ENCODE results near the gene PRSS48. TPM values are rescaled to one million over a fixed set of nuclear protein-coding genes. Genes with fewer than 3 reads are reported as not detected.
A peak's percentile ranks its signal among the peaks of the same experiment; 100 is the strongest.
"Not testable (repeated sequence)": the region's sequence is repeated elsewhere in the genome, so short reads cannot be mapped to it uniquely, and the experiment has no call there.

PRSS48 gene
- total and polyA plus RNA-seq, 11 donors, result not detected

GRCh38 chr4:151228189-151229119, 48.5 kb upstream of the PRSS48 start:
- 72 to 78% (median 77%) methylated on average over 6 of the region's 6 CpGs for WGBS, 4 donors
- intact Hi-C loops (cut with DNase I), result no loop called here

GRCh38 chr4:151231915-151232595, 44.9 kb upstream of the PRSS48 start:
- Histone ChIP-seq H3K27ac (peak overlapping the region in 4 of 12 donors; percentile 2 to 37 (median 9)), H3K36me3 (no peaks in the 10 kb centered on the region), H3K4me3 (no peak overlapping the region), H3K27me3 (no peaks in the 10 kb centered on the region), H3K9me3 (peaks cover 0 to 4% (median 0%) of the 10 kb centered on the region in 12 donors), H3K4me1 (peaks cover 0 to 41% (median 16%) of the 10 kb centered on the region in 12 donors)
- 83 to 85% (median 83%) methylated on average over 7 of the region's 7 CpGs for WGBS, 4 donors
- intact Hi-C loops (cut with DNase I), result no loop called here
- TF ChIP-seq CTCF (IDR thresholded peaks at IDR 0.05), result no peak
- no peak for TF ChIP-seq POLR2A (IDR thresholded peaks at IDR 0.05)
- DNase-seq (no peak), ATAC-seq (peak in 1 of 4 donors; percentile 51)

More at GRCh38 chr4:151228189-151229119, 48.5 kb upstream of the PRSS48 start:
- ATAC-seq (no peak), DNase-seq (no peak)
- H3K4me3 ChIP-seq, result peak overlapping the region in 10 of 12 donors; percentile 22 to 60 (median 41)
- H3K27me3 ChIP-seq, result no peaks in the 10 kb centered on the region
- TF ChIP-seq POLR2A (IDR thresholded peaks at IDR 0.05) (no peak), CTCF (IDR thresholded peaks at IDR 0.05) (no peak)
- peaks cover 0 to 9% (median 0%) of the 10 kb centered on the region in 9 donors for H3K36me3 ChIP-seq
- no peaks in the 10 kb centered on the region for H3K9me3 ChIP-seq
- H3K27ac ChIP-seq, result peak overlapping the region; percentile 35 to 78 (median 60)
- peaks cover 0 to 52% (median 27%) of the 10 kb centered on the region in 12 donors for H3K4me1 ChIP-seq

GRCh38 chr4:151233600-151233999, 43.4 kb upstream of the PRSS48 start:
- DNase-seq (no peak), ATAC-seq (peak in 1 of 4 donors; percentile 19)
- WGBS, 4 donors, result 80 to 87% (median 87%) methylated on average over 5 of the region's 5 CpGs
- TF ChIP-seq CTCF (IDR thresholded peaks at IDR 0.05) (no peak), POLR2A (IDR thresholded peaks at IDR 0.05) (no peak)
- peaks cover 0 to 4% (median 0%) of the 10 kb centered on the region in 12 donors for H3K9me3 ChIP-seq
- intact Hi-C loops (cut with DNase I), result no loop called here
- H3K36me3 ChIP-seq, result no peaks in the 10 kb centered on the region
- no peak overlapping the region for H3K27ac ChIP-seq
- H3K27me3 ChIP-seq, result no peaks in the 10 kb centered on the region
- H3K4me1 ChIP-seq, result peaks cover 0 to 34% (median 7%) of the 10 kb centered on the region in 12 donors
- no peak overlapping the region for H3K4me3 ChIP-seq

- ATAC-seq; H3K36me3 ChIP-seq; H3K27ac ChIP-seq; H3K9me3 ChIP-seq; DNase-seq; H3K4me3 ChIP-seq; H3K27me3 ChIP-seq; intact Hi-C loops (cut with DNase I): not testable (repeated sequence)
- 95 to 100% (median 100%) methylated on average over 1 of the region's 1 CpG for WGBS, 4 donors
- H3K4me1 ChIP-seq, result peaks cover 0 to 32% (median 7%) of the 10 kb centered on the region in 12 donors
Measured at GRCh38 chr4:151235373-151235772, 41.6 kb upstream of the PRSS48 start.
